Subcutaneous abdominal adipose tissue (tissue), 5 donors: ENCODE measurements around the gene ZFYVE28.

ENCODE experiments used
- H3K27ac ChIP-seq: one replicate; pipeline ENCODE4 v1.7.0; 2013; ENCODE audit warnings: low read depth, mild to moderate bottlenecking, inconsistent platforms, low read length, moderate library complexity
- H3K27me3 ChIP-seq, 5 donors: one replicate each; pipeline ENCODE4 v1.7.0; 2013; ENCODE audit warnings: low read length in 5 of 5, inconsistent platforms in 1 of 5; ENCODE audit not compliant: control insufficient read depth in 5 of 5, insufficient read depth in 4 of 5
- H3K36me3 ChIP-seq, 5 donors: one replicate each; pipeline ENCODE4 v1.7.0; 2013; ENCODE audit warnings: low read length in 5 of 5; ENCODE audit not compliant: control insufficient read depth in 5 of 5, insufficient read depth in 5 of 5
- H3K4me1 ChIP-seq, 5 donors: one replicate each; pipeline ENCODE4 v1.7.0; 2013; ENCODE audit warnings: low read length in 5 of 5, mild to moderate bottlenecking in 3 of 5, moderate library complexity in 1 of 5; ENCODE audit not compliant: control insufficient read depth in 5 of 5, insufficient read depth in 5 of 5
- H3K4me3 ChIP-seq, 5 donors: one replicate each; pipeline ENCODE4 v1.7.0; 2013; ENCODE audit warnings: low read length in 5 of 5, low read depth in 1 of 5
- H3K9ac ChIP-seq, 5 donors: one replicate each; pipeline ENCODE4 v1.7.0; 2013; ENCODE audit warnings: low read length in 5 of 5, mild to moderate bottlenecking in 4 of 5, moderate library complexity in 3 of 5
- H3K9me3 ChIP-seq, 5 donors: one replicate each; pipeline ENCODE4 v1.7.0; 2013; ENCODE audit warnings: low read length in 5 of 5; ENCODE audit not compliant: control insufficient read depth in 5 of 5
- donor health status: healthy.
- donor health status: healthy.
- donor health status: healthy.
- donor health status: healthy.
- donor health status: healthy.

The ZFYVE28 gene

GRCh38 chr4:2354118-2354517, 64.3 kb downstream of the ZFYVE28 start:
- H3K9me3 ChIP-seq, result no peaks in the 10 kb centered on the region
- H3K9ac ChIP-seq, result no peak overlapping the region
- no peaks in the 10 kb centered on the region for H3K27me3 ChIP-seq
- no peak overlapping the region for H3K4me3 ChIP-seq
- H3K36me3 ChIP-seq, result no peaks in the 10 kb centered on the region
- H3K27ac ChIP-seq, result no peak overlapping the region
- peaks cover 0 to 4% (median 0%) of the 10 kb centered on the region in 5 donors for H3K4me1 ChIP-seq

GRCh38 chr4:2353222-2354107, 65.0 kb downstream of the ZFYVE28 start:
- H3K36me3 ChIP-seq, result no peaks in the 10 kb centered on the region
- H3K27me3 ChIP-seq, result no peaks in the 10 kb centered on the region
- no peak overlapping the region for H3K4me3 ChIP-seq
- no peak overlapping the region for H3K9ac ChIP-seq
- peaks cover 0 to 4% (median 0%) of the 10 kb centered on the region in 5 donors for H3K4me1 ChIP-seq
- H3K27ac ChIP-seq, result no peak overlapping the region
- H3K9me3 ChIP-seq, result no peaks in the 10 kb centered on the region

- Histone ChIP-seq H3K27ac (no peak overlapping the region), H3K36me3 (no peaks in the 10 kb centered on the region), H3K4me1 (peaks cover 0 to 2% (median 0%) of the 10 kb centered on the region in 5 donors), H3K9me3 (no peaks in the 10 kb centered on the region), H3K27me3 (no peaks in the 10 kb centered on the region), H3K9ac (no peak overlapping the region), H3K4me3 (no peak overlapping the region)
Observed at GRCh38 chr4:2352729-2353221, 65.7 kb downstream of the ZFYVE28 start.

GRCh38 chr4:2352171-2352570, 66.3 kb downstream of the ZFYVE28 start:
- no peaks in the 10 kb centered on the region for H3K27me3 ChIP-seq
- H3K27ac ChIP-seq, result no peak overlapping the region
- no peak overlapping the region for H3K9ac ChIP-seq
- H3K36me3 ChIP-seq, result no peaks in the 10 kb centered on the region
- peaks cover 0 to 2% (median 2%) of the 10 kb centered on the region in 5 donors for H3K9me3 ChIP-seq
- no peak overlapping the region for H3K4me3 ChIP-seq
- peaks cover 0 to 2% (median 0%) of the 10 kb centered on the region in 5 donors for H3K4me1 ChIP-seq

- peaks cover 0 to 6% (median 3%) of the 10 kb centered on the region in 5 donors for H3K9me3 ChIP-seq
- H3K27me3 ChIP-seq, result no peaks in the 10 kb centered on the region
Observed at GRCh38 chr4:2350982-2351381, 67.5 kb downstream of the ZFYVE28 start.

GRCh38 chr4:2348786-2349185, 69.7 kb downstream of the ZFYVE28 start:
- H3K9ac ChIP-seq, result no peak overlapping the region
- no peak overlapping the region for H3K27ac ChIP-seq
- no peaks in the 10 kb centered on the region for H3K27me3 ChIP-seq
- no peaks in the 10 kb centered on the region for H3K36me3 ChIP-seq
- no peak overlapping the region for H3K4me3 ChIP-seq
- H3K9me3 ChIP-seq, result peaks cover 0 to 6% (median 3%) of the 10 kb centered on the region in 5 donors
- peaks cover 0 to 2% (median 0%) of the 10 kb centered on the region in 5 donors for H3K4me1 ChIP-seq

More at GRCh38 chr4:2350982-2351381, 67.5 kb downstream of the ZFYVE28 start:
- Histone ChIP-seq H3K9ac (no peak overlapping the region), H3K36me3 (no peaks in the 10 kb centered on the region), H3K4me1 (peaks cover 0 to 2% (median 0%) of the 10 kb centered on the region in 5 donors), H3K27ac (no peak overlapping the region), H3K4me3 (no peak overlapping the region)

GRCh38 chr4:2347190-2347589, 71.3 kb downstream of the ZFYVE28 start:
- Histone ChIP-seq H3K4me3 (no peak overlapping the region), H3K9ac (no peak overlapping the region), H3K36me3 (peaks cover 0 to 3% (median 0%) of the 10 kb centered on the region in 5 donors), H3K4me1 (no peaks in the 10 kb centered on the region), H3K27me3 (no peaks in the 10 kb centered on the region), H3K27ac (no peak overlapping the region), H3K9me3 (peaks cover 0 to 6% (median 3%) of the 10 kb centered on the region in 5 donors)

GRCh38 chr4:2343476-2343875, 75.0 kb downstream of the ZFYVE28 start:
- Histone ChIP-seq H3K36me3 (peaks cover 0 to 8% (median 3%) of the 10 kb centered on the region in 5 donors), H3K9me3 (peaks cover 0 to 6% (median 3%) of the 10 kb centered on the region in 5 donors), H3K9ac (no peak overlapping the region), H3K4me3 (no peak overlapping the region), H3K27me3 (no peaks in the 10 kb centered on the region), H3K4me1 (no peaks in the 10 kb centered on the region), H3K27ac (no peak overlapping the region)

GRCh38 chr4:2341911-2342652, 76.4 kb downstream of the ZFYVE28 start:
- Histone ChIP-seq H3K4me1 (no peaks in the 10 kb centered on the region), H3K27me3 (no peaks in the 10 kb centered on the region), H3K9me3 (peaks cover 0 to 3% (median under 1%) of the 10 kb centered on the region in 5 donors), H3K27ac (no peak overlapping the region), H3K36me3 (peaks cover 0 to 10% (median 5%) of the 10 kb centered on the region in 5 donors), H3K4me3 (no peak overlapping the region), H3K9ac (no peak overlapping the region)
